GM10847 (cell line): ENCODE results near the gene DYNC1H1.

Experiments
- POLR2A ChIP-seq: IDR thresholded peaks from 2 replicates; pipeline ENCODE4 v1.6.1; 2011; ENCODE audit not compliant: insufficient read length; ENCODE audit errors: extremely low read depth

The DYNC1H1 gene

DNA sequence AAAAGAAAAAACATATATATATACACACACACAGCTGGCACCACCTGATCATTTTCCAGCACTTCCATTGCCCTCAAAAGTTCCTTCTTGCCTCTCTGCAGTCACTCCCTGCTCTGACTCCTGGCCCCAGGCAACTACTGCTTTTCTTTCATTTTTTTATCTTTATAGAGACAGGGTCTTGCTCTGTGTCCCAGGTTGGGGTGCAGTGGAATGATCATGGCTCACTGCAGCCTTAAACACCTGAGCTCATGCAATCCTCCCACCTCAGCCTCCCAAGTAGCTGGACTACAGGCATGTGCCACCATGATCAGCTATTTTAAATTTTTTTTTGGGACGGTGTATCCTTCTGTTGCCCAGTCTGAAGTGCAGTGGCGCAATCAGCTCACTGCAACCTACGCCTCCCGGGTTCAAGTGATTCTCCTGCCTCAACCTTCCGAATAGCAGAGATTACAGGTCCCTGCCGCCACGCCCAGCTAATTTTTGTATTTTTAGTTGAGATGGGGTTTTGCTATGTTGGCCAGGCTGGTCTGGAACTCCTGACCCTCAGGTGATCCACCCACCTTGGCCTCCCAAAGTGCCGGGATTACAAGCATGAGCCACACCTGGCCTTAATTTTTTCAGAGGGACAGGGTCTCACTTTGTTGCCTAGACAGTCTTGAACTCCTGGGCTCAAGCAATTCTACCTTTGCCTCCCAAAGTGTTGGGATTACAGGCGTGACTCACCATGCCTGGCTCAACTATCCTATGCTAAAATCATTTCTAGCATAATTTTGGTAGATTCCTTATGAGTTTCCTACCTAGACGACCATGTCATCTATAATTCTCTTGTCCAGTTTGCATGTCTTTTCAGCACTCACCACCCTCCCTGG is 114.7 kb downstream of the DYNC1H1 start:
- no peak for TF ChIP-seq POLR2A

DNA sequence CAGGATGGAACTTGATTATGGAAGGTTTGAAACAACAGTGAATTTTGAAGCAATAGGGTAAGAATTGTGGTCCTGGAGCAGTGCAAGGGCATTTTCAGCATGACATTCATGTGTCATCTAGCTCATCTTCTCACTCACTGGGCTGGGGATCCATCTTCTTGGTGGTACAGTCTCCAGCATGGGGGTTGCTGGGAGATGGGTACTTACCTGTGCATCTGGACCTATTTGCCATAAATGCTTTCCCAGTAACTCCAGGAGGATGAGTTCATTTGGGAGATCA is 115.3 kb downstream of the DYNC1H1 start:
- no peak for TF ChIP-seq POLR2A

DNA sequence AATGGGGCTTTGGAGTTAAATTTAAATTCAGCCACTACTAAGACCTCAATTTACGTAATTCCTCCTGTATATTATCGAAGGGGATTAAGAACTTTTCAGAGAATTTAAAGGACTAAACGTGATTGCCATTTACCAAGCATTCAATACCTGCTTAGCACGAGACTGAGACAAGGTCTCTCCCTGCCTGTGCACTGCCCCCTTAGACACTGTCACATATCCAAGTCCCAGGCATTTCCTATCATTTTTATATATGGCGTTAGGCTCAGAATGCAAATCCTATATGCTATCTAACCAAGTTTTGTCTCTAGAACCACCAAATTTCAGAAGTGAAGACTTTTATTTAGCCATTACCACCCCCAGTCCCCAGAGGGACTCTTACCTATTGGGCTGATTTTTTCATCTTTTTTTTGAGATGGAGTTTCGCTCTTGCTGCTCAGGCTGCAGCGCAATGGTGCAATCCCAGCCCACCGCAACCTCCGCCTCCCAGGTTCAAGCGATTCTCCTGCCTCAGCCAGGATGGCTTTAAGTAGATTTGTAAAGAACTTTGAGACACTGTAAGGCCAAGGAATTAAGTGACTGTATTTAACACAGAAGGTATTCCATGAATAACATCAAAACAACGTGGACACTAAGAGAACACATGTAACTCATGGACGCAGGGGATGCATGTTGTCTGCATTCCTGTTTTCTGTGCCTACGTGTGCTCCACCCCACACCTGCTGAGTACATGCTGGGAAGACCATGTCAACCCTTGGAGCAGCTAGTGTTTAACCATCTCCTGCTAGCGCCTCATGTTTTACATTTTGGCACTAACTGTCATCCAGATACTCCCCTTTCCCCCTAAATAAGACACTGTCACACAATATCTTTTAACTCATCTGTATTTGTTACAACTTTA is 116.1 kb downstream of the DYNC1H1 start:
- no peak for TF ChIP-seq POLR2A

DNA sequence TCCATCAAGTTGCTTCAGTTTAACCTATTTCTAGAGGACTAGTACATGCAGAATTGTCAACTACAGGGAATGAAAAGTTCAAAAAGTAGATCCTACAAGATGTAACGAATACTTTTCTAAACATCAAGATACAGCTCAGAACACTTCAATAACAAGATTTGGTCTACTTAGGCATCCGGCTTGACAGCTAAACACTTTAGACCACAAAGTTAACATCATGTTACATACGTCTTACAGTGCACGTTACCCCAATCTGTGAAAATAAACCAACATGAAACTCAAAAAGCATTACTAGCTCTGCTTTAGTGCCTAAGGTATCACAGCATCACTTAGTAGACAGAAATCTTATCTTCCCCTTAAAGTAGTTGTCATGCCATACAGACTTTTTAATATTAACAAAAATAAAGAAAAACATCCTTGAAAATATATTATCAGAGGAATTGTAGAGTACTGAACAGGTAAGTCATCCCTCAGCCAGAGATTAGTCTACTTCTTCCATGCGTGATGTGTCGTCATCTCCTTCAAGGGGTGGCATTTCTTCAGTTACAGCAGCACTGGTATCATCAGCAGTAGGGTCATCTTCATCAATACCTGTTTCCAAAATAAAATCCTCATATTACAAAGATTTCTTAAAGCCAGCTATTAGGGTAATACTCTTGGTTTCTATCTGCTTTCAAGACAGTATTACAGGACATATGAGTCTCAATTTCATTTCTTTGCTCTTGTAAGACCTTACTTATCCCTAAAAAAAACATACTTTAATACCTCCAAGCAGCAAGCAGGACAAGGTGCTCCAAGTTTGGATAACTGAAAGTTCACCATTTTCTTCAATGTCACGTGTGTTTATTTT is 117.1 kb downstream of the DYNC1H1 start:
- TF ChIP-seq POLR2A, result no peak

DNA sequence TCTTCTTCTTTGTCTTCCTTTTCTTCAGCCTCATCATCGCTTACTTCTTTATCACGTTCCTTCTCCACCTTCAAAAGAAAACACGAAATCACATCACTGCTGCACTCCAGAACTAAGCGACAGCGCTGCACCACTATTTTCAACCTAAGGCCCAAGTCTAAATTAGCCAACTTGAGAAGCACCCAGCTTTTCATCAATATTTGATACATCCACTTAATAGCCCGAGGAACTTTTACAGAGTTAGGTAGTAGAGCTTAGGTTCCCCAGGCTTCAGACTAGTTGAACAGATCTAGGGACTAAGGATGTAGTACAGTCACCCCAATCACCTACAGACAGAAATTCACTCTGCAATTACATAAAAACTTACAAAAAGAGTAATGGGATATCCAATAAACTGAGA is 120.6 kb downstream of the DYNC1H1 start:
- TF ChIP-seq POLR2A, result no peak

DNA sequence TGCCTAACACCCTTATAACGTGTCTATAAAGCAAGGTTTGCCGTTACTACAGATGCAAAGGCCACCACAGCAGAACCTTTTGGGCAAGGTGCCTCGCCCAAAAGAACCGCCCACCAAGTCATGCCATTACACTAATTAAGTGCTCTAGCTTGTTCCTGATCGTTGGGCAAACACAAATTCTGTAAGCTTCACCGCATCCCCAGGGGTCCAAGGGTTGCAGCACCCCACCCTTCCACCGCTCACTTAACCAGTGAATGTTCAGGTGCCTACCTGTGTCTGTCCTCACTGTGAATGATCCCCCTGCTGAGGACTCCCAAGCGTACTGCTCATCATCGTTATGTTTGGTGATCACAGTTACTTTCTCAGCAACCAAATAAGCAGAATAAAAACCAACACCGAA is 121.1 kb downstream of the DYNC1H1 start:
- TF ChIP-seq POLR2A, result no peak

DNA sequence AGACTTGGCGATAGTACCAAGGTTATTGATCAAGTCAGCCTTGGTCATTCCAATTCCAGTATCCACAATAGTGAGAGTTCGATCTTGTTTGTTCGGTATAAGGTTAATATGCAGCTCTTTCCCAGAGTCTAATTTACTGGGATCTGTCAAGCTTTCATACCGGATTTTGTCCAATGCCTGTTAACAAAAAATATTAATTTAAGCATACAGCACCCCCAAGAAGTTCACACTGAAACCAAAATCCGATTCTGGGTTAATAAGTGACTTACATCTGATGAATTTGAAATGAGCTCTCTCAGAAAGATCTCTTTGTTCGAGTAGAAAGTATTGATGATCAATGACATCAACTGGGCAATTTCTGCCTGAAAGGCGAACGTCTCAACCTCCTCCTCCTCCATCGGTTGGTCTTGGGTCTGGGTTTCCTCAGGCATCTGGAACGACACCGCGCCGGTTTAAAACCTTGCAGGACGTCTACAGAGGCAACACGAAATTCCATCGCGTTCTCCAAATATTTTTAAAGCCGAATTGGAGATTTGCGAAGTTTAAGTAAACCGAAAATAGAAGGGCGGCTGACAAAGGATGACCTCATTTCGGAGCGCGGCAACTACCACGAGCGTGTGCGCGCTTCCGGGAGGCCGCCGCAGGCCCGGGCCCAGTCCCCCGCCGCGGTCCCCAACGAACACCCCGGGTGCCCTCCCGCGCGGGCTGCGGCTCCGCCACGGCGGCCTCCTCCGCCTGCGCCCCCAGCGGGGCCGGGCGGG is 121.8 kb downstream of the DYNC1H1 start:
- TF ChIP-seq POLR2A, result no peak

DNA sequence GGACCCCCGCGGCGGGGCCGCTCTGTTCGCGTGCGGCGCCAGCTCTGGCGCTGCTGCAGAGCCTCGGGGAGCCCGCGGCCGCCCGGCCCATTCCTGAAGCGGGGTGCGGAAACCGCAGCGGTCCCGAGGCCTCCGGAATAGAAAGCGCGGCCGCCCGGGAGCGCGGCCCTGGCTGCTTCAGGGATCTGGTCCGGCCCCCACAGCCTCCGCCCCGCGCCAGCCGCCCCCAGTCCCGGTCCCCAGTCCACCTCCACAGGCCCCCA is 122.3 kb downstream of the DYNC1H1 start:
- no peak for TF ChIP-seq POLR2A

DNA sequence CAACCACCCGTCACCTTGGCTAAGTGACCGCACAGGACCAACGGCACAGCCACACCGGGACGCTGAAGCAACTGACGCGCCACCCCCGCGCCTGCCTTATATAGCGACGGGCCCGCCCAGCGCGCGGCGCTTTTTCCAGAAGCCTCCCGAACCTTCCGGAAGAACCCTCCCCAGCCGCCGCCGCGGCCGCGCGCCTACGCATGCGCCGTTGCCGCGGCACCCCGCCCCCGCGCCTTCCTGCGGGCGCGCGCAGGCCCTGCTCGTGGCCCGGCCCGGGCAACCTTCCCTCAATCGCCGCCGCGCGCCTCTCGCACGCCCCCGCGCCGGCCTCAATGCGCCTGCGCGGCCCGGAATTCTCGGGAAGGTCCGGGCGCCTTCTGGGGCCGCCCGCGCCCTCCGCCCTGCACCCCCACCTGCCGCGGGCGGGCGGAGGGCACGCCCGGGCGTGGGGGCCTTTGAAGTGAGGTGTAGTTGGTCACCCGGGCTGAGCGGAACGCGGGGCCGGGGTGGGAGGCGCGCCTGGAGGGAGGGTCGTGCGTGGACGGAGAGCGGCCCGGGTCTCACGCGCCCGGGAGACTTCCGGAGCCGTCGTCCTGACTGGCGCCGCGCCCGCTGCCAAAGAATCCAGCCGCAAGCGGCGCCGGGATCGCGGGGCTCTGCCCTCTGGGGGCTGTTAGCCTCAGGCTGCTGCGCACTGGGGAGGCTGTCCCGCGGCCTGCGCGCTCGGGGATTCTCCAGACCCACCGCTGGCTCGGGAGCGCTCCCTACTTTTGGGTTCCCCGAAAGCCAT is 122.8 kb downstream of the DYNC1H1 start, which contains the start of gene HSP90AA1:
HSP90AA1 (minus strand) TSS at position 73 of the 790 bp plus-strand sequence. CDS start 666 bp downstream, outside the sequence.
- TF ChIP-seq POLR2A, result peak; percentile 99

DNA sequence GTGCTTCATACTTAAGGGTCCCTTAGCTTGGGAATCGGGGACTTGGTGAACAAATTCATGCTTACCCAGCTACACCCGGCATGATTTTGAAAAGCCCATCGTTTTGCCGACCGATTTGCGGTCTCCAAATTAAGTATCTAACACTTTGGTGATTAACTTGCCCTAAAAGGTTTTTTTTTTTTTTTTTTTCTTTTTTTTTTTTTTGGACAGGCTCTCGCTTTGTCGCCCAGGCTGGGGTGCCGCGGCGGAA is 123.3 kb downstream of the DYNC1H1 start:
- no peak for TF ChIP-seq POLR2A

DNA sequence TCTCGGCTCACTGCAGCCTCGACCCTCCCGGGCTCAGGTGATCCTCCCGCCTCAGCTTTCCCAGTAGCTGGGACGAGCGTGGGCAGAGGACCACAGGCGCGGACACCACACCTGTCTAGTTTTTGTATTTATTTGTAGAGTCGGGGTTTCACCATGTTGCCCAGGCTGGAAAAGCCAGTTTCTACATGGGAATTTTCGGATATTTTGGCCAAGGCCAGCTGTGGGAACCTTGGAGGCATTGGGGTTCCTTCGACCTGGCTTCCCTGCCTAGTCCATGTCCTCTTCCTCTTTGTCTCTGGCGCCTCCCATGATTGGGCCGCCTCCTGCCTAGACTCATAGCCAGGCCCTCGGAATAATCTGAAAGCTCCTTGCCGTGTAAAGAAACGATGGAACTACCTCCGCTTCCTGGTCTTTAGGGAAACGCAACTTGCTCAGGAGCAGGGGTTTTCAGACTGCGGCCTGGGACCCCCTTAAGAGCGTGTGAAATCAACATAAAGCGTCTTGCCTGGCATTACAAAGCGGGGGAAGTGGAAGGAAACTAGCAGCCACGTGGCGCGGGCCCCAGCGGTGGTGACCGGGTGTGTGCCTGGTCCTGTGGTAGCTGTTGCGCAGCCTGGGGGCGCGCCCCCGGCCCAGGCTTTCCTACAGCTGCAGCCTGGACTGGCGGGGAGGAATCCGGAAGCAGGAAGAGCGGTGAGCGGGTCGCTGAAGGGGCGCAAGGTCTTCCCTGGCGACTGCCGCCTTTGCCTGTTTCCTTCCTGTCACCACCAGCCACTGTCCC is 123.8 kb downstream of the DYNC1H1 start:
- peak; percentile 44 for TF ChIP-seq POLR2A

DNA sequence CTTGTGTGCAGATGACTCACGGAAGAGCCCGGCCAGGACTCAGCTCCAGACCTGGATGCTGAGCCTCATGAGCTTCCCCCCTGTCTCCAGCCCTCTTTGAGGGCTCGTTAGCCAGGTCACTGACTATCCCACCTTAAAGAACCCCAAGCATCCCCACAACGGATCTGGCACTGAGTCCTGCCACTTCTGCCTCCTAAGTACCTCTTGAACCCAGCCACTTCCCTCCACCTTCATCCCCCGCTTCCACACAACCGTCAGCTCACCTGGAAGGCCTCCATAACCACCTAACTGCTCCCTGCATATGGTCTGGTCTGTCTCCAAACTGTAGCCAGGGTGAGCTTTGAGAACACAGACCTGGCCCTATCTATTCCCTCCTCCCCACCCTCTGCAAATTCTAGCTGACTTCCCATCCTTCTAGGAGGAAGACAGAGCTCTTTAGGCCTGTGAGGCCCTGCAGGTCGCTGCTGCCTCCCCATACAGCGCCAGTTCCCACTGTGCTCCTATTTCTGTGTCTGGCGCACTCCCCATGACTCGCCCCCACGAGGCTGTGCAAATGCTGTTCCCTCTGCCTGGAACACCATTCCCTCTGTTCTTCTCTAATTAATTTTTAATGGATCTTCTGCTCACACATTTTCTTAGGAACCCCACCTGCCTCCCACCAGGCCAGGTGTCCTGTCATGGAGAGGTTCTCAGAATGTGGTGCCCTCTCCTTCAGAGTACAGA is 125.4 kb downstream of the DYNC1H1 start:
- TF ChIP-seq POLR2A, result no peak

DNA sequence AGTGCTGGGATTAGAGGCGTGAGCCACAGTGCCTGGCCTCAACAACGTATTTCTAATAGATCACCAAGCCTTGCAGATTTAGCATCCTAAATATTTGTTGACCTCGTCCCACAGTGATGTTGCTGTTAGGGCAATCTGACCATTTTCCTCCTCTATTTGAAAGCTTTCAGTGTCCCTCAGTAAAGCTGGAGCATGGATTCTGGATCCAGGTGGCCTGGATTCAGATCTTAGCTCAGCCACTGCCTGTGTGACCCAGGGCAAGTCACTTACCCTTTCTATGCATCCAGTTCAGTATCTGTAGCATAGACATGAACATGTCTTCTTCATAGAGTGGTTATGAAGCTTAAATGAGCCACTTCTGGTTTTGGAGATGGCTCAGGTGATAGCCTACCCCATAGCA is 126.3 kb downstream of the DYNC1H1 start:
- TF ChIP-seq POLR2A, result no peak
